HepG2 (cell line): ENCODE data around the gene TGM1.

Source experiments
- GTF2F1 ChIP-seq: fragments of 150-350 bp; IDR thresholded peaks from 2 replicates; pipeline ENCODE4 v1.6.1; 2014; ENCODE audit warnings: low read length
- POLR2A ChIP-seq, 2 experiments: IDR thresholded peaks; 2 replicates each; pipeline ENCODE4 v1.6.1; 2011; ENCODE audit warnings: low read depth in 2 of 2, low read length in 2 of 2, mild to moderate bottlenecking in 1 of 2, moderate library complexity in 1 of 2; ENCODE audit not compliant: insufficient read depth in 1 of 2
- TBL1XR1 ChIP-seq: fragments of 150-350 bp; IDR thresholded peaks from 2 replicates; pipeline ENCODE4 v1.6.1; 2014; ENCODE audit warnings: borderline replicate concordance, low read length; ENCODE audit not compliant: partially characterized antibody
- TF ChIP-seq, protein P1 (sequence below), 2 experiments: IDR thresholded peaks; 2 replicates each; pipeline ENCODE4 v1.6.1; 2011 to 2012; ENCODE audit warnings: low read length in 2 of 2, borderline replicate concordance in 1 of 2, low read depth in 1 of 2, mild to moderate bottlenecking in 1 of 2, moderate library complexity in 1 of 2

GRCh38 chr14:24273422-24273998 lies 10.5 kb upstream of the TGM1 start:
- TF ChIP-seq, protein P1, sequence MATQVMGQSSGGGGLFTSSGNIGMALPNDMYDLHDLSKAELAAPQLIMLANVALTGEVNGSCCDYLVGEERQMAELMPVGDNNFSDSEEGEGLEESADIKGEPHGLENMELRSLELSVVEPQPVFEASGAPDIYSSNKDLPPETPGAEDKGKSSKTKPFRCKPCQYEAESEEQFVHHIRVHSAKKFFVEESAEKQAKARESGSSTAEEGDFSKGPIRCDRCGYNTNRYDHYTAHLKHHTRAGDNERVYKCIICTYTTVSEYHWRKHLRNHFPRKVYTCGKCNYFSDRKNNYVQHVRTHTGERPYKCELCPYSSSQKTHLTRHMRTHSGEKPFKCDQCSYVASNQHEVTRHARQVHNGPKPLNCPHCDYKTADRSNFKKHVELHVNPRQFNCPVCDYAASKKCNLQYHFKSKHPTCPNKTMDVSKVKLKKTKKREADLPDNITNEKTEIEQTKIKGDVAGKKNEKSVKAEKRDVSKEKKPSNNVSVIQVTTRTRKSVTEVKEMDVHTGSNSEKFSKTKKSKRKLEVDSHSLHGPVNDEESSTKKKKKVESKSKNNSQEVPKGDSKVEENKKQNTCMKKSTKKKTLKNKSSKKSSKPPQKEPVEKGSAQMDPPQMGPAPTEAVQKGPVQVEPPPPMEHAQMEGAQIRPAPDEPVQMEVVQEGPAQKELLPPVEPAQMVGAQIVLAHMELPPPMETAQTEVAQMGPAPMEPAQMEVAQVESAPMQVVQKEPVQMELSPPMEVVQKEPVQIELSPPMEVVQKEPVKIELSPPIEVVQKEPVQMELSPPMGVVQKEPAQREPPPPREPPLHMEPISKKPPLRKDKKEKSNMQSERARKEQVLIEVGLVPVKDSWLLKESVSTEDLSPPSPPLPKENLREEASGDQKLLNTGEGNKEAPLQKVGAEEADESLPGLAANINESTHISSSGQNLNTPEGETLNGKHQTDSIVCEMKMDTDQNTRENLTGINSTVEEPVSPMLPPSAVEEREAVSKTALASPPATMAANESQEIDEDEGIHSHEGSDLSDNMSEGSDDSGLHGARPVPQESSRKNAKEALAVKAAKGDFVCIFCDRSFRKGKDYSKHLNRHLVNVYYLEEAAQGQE (IDR thresholded peaks at IDR 0.05; ENCODE audit: borderline replicate concordance in 1 of 2, low read depth in 1 of 2, low read length in 2 of 2), result no peak
- TF ChIP-seq POLR2A (IDR thresholded peaks at IDR 0.05; ENCODE audit: insufficient read depth in 1 of 2, low read depth in 2 of 2, low read length in 2 of 2) (no peak), GTF2F1 (no peak), TBL1XR1 (no peak)
